ENCODE measurements around the gene ERC2. TPM values are rescaled to one million over a fixed set of nuclear protein-coding genes. Genes with fewer than 3 reads are reported as not detected.

Gene ERC2
- total RNA-seq, 1 donor = 0.36 TPM

GRCh38 chr3:56314842-56315241 is 153.4 kb downstream of the ERC2 start:
- Histone ChIP-seq H4K20me1 (ENCODE audit: insufficient read depth, low read length) (no peaks in the 10 kb centered on the region), H3K27ac (ENCODE audit: low read depth, low read length) (no peak overlapping the region), H3K4me1 (ENCODE audit: insufficient read depth, low read length) (no peaks in the 10 kb centered on the region), H2AFZ (ENCODE audit: low read length) (no peak overlapping the region), H3K79me2 (ENCODE audit: insufficient read depth, low read length) (no peaks in the 10 kb centered on the region), H3K36me3 (ENCODE audit: insufficient read depth, low read length) (no peaks in the 10 kb centered on the region), H3K4me2 (ENCODE audit: insufficient read depth, low read length) (no peak overlapping the region), H3K4me3 (ENCODE audit: insufficient read depth, low read length) (no peak overlapping the region), H3K9me3 (ENCODE audit: low read depth, low read length) (no peaks in the 10 kb centered on the region), H3K27me3 (ENCODE audit: insufficient read depth, low read length) (no peaks in the 10 kb centered on the region)
- no peak for DNase-seq (ENCODE audit: insufficient read length, low spot score, missing footprints)
- no peak for TF ChIP-seq CTCF (IDR thresholded peaks at IDR 0.05; ENCODE audit: extremely low read depth, low read depth, low read length)

GRCh38 chr3:56309465-56309864 is 158.8 kb downstream of the ERC2 start:
- no peak for DNase-seq (ENCODE audit: insufficient read length, low spot score, missing footprints)
- Histone ChIP-seq H3K4me1 (ENCODE audit: insufficient read depth, low read length) (no peaks in the 10 kb centered on the region), H3K27me3 (ENCODE audit: insufficient read depth, low read length) (no peaks in the 10 kb centered on the region), H3K9me3 (ENCODE audit: low read depth, low read length) (no peaks in the 10 kb centered on the region), H3K36me3 (ENCODE audit: insufficient read depth, low read length) (no peaks in the 10 kb centered on the region), H4K20me1 (ENCODE audit: insufficient read depth, low read length) (no peaks in the 10 kb centered on the region), H3K4me3 (ENCODE audit: insufficient read depth, low read length) (no peak overlapping the region), H3K79me2 (ENCODE audit: insufficient read depth, low read length) (no peaks in the 10 kb centered on the region), H3K4me2 (ENCODE audit: insufficient read depth, low read length) (no peak overlapping the region), H2AFZ (ENCODE audit: low read length) (no peak overlapping the region), H3K27ac (ENCODE audit: low read depth, low read length) (no peak overlapping the region)
- TF ChIP-seq CTCF (IDR thresholded peaks at IDR 0.05; ENCODE audit: extremely low read depth, low read depth, low read length) = no peak

GRCh38 chr3:56308471-56308870 is 159.8 kb downstream of the ERC2 start:
- no peak overlapping the region for H3K27ac ChIP-seq (ENCODE audit: low read depth, low read length)
- H3K79me2 ChIP-seq (ENCODE audit: insufficient read depth, low read length) = no peaks in the 10 kb centered on the region
- no peak overlapping the region for H3K4me3 ChIP-seq (ENCODE audit: insufficient read depth, low read length)
- H3K4me1 ChIP-seq (ENCODE audit: insufficient read depth, low read length) = no peaks in the 10 kb centered on the region
- no peak for TF ChIP-seq CTCF (IDR thresholded peaks at IDR 0.05; ENCODE audit: extremely low read depth, low read depth, low read length)
- DNase-seq (ENCODE audit: insufficient read length, low spot score, missing footprints) = no peak
- no peaks in the 10 kb centered on the region for H3K36me3 ChIP-seq (ENCODE audit: insufficient read depth, low read length)
- H3K27me3 ChIP-seq (ENCODE audit: insufficient read depth, low read length) = no peaks in the 10 kb centered on the region
- H4K20me1 ChIP-seq (ENCODE audit: insufficient read depth, low read length) = no peaks in the 10 kb centered on the region
- no peak overlapping the region for H3K4me2 ChIP-seq (ENCODE audit: insufficient read depth, low read length)
- no peaks in the 10 kb centered on the region for H3K9me3 ChIP-seq (ENCODE audit: low read depth, low read length)
- no peak overlapping the region for H2AFZ ChIP-seq (ENCODE audit: low read length)

GRCh38 chr3:56304069-56304468 is 164.2 kb downstream of the ERC2 start:
- no peak for TF ChIP-seq CTCF (IDR thresholded peaks at IDR 0.05; ENCODE audit: extremely low read depth, low read depth, low read length)
- Histone ChIP-seq H3K36me3 (ENCODE audit: insufficient read depth, low read length) (no peaks in the 10 kb centered on the region), H3K27ac (ENCODE audit: low read depth, low read length) (no peak overlapping the region)

More at GRCh38 chr3:56304069-56304468, 164.2 kb downstream of the ERC2 start:
- Histone ChIP-seq H3K4me1 (ENCODE audit: insufficient read depth, low read length) (no peaks in the 10 kb centered on the region), H2AFZ (ENCODE audit: low read length) (no peak overlapping the region), H4K20me1 (ENCODE audit: insufficient read depth, low read length) (no peaks in the 10 kb centered on the region), H3K27me3 (ENCODE audit: insufficient read depth, low read length) (no peaks in the 10 kb centered on the region), H3K9me3 (ENCODE audit: low read depth, low read length) (no peaks in the 10 kb centered on the region), H3K4me3 (ENCODE audit: insufficient read depth, low read length) (no peak overlapping the region), H3K4me2 (ENCODE audit: insufficient read depth, low read length) (no peak overlapping the region), H3K79me2 (ENCODE audit: insufficient read depth, low read length) (no peaks in the 10 kb centered on the region)
- no peak for DNase-seq (ENCODE audit: insufficient read length, low spot score, missing footprints)

Data from osteoblast (primary cell).